GM21786 (cell line): ENCODE data around the gene MYBBP1A.
A peak's percentile ranks its signal among the peaks of the same experiment; 100 is the strongest.
"Not testable (repeated sequence)": the region's sequence is repeated elsewhere in the genome, so short reads cannot be mapped to it uniquely, and the experiment has no call there.

Experiments
- ATAC-seq: cut with Tn5 transposase; IDR thresholded peaks from one replicate; pipeline ENCODE4 v1.9.1; 2021; ENCODE audit not compliant: unreplicated experiment

Gene MYBBP1A, protein sequence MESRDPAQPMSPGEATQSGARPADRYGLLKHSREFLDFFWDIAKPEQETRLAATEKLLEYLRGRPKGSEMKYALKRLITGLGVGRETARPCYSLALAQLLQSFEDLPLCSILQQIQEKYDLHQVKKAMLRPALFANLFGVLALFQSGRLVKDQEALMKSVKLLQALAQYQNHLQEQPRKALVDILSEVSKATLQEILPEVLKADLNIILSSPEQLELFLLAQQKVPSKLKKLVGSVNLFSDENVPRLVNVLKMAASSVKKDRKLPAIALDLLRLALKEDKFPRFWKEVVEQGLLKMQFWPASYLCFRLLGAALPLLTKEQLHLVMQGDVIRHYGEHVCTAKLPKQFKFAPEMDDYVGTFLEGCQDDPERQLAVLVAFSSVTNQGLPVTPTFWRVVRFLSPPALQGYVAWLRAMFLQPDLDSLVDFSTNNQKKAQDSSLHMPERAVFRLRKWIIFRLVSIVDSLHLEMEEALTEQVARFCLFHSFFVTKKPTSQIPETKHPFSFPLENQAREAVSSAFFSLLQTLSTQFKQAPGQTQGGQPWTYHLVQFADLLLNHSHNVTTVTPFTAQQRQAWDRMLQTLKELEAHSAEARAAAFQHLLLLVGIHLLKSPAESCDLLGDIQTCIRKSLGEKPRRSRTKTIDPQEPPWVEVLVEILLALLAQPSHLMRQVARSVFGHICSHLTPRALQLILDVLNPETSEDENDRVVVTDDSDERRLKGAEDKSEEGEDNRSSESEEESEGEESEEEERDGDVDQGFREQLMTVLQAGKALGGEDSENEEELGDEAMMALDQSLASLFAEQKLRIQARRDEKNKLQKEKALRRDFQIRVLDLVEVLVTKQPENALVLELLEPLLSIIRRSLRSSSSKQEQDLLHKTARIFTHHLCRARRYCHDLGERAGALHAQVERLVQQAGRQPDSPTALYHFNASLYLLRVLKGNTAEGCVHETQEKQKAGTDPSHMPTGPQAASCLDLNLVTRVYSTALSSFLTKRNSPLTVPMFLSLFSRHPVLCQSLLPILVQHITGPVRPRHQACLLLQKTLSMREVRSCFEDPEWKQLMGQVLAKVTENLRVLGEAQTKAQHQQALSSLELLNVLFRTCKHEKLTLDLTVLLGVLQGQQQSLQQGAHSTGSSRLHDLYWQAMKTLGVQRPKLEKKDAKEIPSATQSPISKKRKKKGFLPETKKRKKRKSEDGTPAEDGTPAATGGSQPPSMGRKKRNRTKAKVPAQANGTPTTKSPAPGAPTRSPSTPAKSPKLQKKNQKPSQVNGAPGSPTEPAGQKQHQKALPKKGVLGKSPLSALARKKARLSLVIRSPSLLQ (N-terminal part only)

DNA sequence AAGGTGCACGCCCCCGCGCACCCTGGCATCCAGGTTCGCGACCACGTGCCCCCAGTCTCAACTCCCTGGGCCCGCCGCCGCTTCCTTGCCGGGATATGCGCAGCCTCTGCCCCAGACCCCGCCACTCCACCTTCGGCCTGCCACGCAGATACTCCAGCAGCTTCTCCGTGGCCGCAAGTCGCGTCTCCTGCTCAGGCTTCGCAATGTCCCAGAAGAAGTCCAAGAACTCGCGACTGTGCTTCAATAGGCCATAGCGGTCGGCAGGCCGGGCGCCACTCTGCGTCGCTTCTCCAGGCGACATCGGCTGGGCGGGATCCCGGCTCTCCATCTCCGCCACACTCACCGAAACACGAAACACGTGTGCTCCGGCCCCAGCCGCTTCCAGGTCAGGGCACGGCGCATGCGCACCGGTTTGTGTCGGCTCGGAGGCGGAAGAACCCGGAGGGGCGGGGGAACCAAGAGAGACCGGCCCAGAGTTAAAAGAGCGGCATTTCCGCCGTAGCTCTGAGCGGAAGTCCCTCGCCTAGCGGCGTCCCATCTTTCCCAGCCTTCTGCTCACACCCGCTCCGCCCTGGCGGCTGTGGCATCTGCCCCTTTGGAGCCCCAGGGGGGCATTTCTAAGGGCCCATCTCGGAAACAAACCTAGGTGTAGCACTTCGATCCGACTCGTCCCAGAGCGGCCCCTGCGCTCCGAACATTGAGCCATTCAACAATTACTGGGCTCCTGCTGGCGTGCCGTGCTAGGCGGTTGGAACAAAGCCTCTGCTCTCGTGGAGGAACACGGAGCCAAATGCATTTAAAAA lies at the start of gene MYBBP1A:
TSS of gene MYBBP1A (minus strand) at position 388 of the 803 bp plus-strand sequence. CDS start at position 328, 60 bp downstream.
- peak; percentile 82 for ATAC-seq

DNA sequence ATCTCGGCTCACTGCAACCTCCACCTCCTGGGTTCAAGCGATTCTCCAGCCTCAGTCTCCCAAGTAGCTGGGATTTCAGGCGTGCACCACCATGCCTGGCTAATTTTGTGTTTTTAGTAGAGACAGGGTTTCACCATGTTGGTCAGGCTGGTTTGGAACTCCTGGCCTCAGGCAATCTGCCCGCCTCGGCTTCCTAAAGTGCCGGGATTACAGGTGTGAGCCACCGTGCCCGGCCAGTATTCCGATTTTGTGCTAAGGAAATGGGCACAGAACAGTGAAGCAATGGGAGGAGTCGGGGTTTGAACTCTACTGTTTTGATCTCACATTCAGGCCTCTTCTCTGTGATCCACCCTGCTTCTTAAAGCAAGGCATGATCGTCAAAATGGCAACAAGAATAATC lies 49.6 kb upstream of the MYBBP1A start:
- not testable (repeated sequence) for ATAC-seq

DNA sequence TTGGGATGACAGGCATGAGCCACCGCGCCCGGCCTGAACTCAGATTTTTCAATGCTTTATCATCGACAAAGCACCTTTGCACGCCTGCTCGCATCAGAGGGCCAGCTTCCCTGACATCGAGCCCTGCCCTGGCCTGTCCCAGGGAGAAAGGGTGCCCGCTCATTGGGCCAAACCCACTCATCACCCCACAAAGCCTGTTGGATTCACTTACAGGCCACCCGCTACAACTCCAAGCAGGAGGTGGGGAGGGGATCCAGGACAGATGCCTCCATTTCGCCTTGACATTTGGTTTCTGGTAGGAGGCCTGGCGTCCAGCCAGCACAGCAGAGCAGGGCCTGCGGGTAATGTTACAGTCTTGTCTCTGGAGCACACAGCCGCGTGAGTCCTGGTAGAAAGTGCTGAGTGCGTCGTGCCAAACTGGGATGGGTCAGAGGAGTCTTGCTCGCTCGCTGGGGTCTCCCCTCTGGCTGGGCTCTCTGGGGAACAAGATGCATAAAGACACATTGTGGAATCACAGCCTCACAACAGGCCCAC lies 49.0 kb upstream of the MYBBP1A start:
- no peak for ATAC-seq

DNA sequence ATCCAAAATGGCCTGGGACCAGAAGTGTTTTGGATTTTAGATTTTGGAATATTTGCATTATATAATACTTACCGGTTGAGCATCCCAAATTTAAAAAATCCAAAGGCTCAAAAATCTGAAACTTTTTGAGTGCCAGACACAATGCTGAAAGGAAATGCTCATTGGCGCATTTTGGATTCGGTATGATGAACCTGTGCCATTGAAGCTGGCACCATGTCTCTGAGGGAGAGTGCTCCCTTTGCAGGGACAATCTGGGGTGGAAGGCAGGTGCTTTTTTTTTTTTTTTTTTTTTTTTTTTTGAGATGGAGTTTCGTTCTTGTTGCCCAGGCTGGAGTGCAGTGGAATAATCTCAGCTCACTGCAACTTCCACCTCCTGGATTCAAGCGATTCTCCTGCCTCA lies 46.9 kb upstream of the MYBBP1A start:
- no peak for ATAC-seq

DNA sequence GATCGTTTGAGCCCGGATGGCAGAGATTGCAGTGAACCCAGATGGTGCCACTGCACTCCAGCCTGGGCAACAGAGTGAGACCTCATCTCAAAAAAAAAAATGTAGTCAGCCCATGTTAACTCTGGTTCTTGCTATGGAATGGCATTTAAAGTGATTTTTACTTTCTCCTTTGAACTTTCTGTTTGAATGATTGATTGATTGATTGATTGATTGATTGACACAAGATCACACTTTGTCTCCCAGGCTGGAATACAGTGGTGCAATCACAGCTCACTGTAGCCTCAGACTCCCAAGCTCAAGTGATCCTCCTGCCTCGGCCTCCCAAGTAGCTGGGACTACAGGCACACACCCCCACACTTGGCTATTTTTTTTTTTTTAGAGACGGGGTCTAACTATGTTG lies 46.1 kb upstream of the MYBBP1A start:
- ATAC-seq, result no peak

DNA sequence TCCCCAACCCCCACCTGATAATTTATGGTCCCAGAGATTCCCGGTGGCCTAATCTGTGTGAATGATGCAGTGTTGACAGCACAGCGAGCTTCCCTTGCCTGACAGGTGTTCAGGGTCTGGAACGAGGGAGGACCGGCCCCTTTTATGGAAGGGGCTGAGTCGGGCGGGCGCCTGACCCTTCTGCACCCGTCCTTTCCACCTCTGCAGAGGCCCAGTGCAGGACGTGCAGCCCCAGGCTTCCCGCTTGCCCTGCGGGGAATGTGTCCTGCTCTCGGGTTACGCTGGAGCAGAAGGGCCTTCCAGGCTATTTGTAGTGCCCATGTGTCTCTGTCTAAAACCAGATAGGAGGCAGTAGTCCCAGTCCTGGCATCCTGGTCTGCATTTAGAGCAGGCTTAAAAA lies 45.4 kb upstream of the MYBBP1A start:
- ATAC-seq, result no peak

DNA sequence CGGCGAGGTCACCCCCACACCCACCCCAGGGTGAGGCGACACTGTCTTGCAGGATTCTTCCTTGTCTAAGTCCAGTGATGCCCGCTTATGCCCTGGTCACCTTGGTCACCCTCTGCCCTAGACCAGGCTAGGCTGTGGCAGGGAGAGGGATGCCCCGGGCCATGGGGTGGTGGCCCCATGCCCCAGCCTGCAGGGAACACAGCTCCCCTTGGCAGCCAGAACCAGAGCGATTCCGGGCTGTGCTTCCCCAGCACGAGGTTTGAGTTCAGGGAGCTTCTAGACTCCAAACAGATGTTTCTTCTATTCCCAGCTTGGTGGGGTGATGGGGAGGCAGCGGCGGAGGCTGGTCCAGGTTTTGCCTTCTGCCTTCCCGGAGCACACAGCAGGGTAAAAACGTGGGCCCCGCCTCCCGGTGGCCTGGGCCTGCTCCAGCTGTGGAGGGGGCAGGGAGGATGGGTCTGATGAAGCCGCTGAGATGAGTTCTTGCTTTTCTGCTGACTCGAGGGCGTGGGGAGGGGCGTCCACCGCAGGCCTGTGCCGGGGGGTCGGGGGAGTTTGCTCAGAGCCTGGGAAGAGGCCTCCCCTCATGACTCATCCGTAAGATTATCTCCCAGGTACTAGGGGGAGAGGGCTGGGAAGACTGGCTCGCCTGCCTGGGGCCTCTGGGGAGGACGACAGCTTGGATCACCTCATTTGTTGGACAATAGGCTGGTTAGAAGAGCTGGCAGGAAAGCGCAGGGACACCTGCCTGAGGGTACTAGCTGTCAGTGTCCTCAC lies 44.5 kb upstream of the MYBBP1A start:
- no peak for ATAC-seq

DNA sequence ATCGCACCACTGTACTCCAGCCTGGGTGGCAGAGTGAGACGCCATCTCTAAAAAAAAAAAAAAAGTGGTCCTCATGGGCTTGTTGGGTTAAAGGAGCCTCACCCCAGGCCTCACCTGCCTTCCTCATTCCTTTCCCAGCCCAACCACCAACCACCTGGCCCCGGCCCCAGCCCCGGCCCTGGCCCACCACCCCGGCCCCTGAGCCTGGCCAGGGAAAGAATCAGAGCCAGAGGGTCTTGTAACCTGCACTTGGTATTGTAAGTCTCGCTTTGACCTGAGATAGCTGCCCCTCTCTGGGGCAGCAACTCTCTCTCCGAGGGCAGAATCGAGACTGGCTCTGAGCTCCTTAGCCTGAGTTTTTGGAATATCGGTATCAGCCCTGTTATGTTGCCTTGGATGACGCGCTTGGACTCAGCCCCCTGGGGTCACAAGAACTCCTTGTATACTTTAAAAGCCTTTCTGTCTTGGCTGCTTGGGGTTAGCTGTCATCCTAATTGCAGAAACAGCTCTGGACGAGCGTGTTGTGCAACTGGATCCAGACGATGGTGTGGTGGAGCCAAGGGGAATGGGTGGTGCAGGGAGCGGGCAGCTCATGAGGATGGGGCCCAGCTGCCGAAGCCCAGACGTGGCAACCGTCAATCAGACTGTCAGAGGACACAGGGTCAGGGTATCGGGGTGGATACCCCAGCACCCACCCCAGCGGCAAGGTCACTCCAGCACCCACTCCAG lies 43.8 kb upstream of the MYBBP1A start:
- ATAC-seq, result no peak

DNA sequence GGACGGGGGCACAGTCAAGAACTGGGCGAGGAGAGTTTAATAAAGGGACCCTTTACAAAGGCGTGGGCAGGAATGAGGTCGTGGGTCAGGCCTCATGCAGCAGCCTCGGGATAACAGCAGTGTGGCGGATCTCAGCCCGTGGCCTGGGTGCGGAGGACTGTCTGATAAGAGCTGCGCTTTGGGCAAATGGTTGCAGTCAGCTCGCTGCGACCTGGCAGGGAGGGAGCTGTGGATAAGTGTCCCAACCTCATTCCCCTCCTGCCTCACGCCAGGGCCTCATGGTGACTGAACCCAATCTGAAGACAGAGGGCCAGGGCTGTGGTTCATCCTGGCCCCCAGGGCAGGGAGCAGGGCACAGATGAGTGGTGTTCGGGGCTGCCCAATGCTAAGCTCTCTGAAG lies 42.8 kb upstream of the MYBBP1A start:
- ATAC-seq, result no peak

DNA sequence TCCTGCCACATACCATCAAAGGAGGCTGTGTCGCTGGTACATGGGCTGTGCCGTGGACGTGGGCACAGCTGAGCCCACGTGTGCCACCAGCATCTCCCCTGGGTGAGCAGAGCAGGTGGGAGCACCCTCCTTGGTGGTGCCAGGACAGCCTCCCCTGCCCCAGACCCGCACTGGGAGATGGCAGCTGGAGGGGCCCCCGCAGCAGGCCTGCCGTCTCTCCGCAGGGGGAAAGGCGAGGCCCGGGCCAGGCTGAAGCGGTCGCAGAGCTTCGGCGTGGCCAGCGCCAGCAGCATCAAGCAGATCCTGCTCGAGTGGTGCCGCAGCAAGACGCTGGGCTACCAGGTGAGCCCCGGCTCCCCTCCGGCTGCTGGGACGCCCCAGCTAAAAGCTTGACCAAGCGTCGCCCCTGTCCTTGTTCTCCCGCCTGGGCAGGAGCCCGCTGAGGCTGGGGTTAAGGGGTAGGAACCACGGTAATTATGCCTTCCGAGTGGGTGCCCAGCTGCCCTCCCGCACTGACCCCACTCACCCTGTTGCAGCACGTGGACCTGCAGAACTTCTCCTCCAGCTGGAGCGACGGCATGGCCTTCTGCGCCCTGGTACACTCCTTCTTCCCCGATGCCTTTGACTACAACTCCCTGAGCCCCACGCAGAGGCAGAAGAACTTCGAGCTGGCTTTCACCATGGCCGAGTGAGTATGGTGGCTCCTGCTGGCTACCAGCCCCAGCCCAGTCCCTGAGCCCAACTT lies 41.6 kb upstream of the MYBBP1A start:
- ATAC-seq, result no peak

DNA sequence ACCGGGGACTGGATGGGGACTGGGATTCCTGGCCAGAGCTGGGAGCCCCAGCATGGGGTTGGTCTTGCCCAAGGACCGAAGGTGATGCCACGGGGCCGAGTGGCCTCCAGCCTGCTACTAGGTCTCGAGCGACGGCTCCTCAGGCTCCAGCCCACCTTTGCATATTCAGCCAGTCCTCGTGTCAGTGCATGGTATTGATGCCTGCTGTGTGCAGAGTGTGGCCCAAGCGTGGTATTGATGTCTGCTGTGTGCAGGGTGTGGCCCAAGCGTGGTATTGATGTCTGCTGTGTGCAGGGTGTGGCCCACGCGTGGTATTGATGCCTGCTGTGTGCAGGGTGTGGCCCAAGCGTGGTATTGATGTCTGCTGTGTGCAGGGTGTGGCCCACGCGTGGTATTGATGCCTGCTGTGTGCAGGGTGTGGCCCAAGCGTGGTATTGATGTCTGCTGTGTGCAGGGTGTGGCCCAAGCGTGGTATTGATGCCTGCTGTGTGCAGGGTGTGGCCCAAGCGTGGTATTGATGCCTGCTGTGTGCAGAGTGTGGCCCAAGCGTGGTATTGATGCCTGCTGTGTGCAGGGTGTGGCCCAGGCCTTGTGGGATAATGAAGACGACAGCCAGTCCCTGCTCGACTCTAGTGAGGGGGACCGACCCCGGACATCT lies 40.6 kb upstream of the MYBBP1A start:
- ATAC-seq, result not testable (repeated sequence)

DNA sequence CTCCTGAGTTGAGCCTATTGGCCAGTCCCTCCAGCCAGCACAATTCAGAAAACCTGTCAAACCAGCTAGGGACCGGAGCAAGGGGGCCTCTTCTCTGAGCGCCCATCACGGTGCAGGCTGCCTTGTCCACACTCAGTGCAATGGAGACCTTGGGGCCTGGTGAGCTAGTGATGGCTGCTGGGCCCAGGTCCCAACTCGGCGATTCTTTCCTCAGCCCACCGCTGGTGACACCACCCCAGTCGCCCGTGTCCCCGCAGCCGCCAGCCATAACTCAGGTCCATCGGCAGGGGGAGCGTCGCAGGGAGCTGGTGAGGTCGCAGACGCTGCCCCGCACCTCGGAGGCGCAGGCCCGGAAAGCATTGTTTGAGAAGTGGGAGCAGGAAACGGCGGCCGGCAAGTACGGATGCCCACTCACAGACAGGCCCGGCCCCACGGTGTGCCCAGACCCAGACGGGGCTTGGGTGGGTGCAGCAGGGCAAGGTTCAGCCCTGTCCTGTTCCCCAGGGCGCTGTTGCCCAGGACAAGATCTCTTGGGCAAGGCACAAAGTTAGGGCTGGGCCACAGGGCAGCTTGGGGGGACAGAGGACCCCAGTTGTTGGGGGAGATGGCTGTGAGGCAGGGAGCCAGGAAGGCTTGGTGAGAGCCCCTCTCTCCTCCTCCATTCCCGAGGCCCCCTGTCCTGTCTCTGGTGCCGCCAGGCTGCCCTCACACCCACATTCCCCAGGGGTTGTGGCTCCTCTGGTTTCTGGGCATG lies 39.9 kb upstream of the MYBBP1A start:
- no peak for ATAC-seq

DNA sequence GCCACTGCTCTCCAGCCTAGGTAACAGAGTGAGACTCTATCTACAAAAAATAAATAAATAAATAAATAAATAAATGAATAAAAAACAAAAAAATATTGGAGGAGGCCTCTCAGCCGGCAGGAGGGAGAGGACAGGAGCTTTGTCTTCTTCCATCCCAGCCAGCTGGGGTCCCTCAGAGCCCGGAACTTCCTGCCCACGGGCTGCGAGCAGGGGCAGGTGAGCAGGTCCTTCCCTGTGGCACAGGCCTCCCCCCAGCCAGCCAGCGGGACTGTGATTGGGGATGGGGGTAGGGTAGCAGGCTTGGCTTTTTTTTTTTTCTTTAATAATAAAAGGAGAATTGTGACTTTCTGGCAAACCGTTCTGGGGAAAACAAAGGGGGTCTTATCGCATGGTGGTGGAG lies 39.2 kb upstream of the MYBBP1A start:
- no peak for ATAC-seq

DNA sequence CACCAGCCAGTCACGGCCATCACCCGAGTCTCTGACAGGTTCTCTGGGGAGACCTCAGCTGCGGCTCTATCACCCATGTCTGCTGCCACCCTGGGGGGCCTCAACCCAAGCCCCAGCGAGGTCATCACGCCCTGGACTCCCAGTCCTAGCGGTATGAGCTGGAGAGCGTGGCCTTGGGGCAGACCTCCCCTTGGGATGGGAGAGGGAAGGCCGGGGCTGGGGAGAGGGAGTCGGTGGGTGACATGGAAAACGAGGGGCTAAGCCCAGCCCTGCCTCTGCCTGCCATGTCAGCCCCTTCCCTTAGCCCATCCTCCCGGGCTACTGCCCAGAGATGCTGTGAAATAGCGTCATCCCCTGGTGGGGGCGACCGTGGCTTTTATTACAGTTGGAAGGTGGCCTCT lies 37.8 kb upstream of the MYBBP1A start:
- ATAC-seq, result no peak

DNA sequence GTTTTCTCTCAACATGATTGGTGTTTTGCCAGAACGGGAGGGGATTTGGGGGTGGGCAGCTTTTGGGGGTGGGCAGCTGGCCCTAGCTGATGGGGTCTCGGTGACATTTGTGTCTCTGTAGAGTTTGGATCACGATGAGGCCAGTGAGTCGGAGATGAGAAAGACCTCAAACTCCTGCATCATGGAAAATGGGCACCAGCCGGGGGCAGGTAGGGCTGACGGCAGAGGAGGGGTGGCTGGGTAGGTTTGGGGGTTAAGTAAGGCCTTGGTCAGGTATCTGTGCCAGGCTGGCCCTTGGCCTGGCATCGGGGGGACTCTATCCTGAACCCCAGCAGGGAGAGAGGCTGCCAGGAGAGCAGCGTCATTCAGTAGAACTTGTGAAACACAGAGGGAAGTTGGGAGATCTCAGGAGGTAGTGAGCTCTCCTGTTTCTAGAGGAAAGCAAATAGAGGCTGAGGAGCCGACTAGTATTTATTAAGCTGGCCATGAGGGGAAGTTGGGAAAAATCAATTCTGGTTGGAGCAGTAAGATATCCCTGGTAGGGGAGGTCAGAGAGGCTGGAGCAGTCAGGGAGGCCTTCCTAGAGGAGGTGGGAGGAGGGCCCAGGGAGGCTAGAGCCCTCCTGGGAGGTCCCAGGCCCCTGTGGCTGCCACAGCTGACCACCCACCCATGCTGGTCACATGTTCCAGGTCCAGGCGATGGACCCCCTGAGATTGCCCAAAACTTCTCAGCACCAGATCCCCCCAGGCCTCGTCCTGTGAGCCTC lies 37.2 kb upstream of the MYBBP1A start:
- no peak for ATAC-seq

DNA sequence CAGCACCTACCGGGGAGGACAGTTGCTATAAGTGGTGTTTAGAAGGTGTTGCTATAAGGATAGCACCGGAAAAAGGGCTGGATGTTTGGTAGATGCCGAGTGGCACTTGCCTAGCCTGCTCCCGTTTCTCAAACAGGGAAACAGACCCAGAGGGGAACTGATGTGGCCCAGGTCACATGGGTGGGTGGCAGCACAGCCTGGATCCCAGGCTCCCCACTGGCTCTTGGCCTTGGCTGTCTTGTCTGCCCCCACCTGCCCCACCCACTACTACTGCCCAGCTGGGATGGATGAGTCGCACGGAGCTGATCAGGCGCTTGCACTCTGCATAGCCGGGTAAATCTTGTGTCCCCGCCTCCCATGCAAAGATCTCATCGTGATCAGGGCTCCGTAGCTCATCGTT lies 36.3 kb upstream of the MYBBP1A start:
- ATAC-seq, result no peak
